MM.1S (cell line): ENCODE measurements around the gene NDUFA11.

Source experiments
- DNase-seq: peaks from one replicate; pipeline ENCODE4 v3.0.0-alpha.2; 2015
- H2AFZ ChIP-seq: fragments of 300-600 bp; sonication (generic); 2 replicates; pipeline ENCODE4 v1.6.0; 2016; ENCODE audit warnings: antibody characterized with exemption, low read length
- H3F3A ChIP-seq: fragments of 300-600 bp; sonication (generic); 2 replicates; pipeline ENCODE4 v1.6.1; 2016; ENCODE audit warnings: mild to moderate bottlenecking, antibody characterized with exemption, low read length, moderate library complexity, mixed read lengths; ENCODE audit not compliant: insufficient read depth
- H3K27ac ChIP-seq: fragments of 300-600 bp; sonication (generic); 2 replicates; pipeline ENCODE4 v1.5.1; 2016; ENCODE audit warnings: mild to moderate bottlenecking, low read length
- H3K27me3 ChIP-seq: fragments of 300-600 bp; sonication (generic); replicated peaks from 2 replicates; pipeline ENCODE4 v1.6.0; 2016; ENCODE audit warnings: low read length; ENCODE audit not compliant: insufficient read depth
- H3K36me3 ChIP-seq: fragments of 300-600 bp; sonication (generic); replicated peaks from 2 replicates; pipeline ENCODE4 v1.6.1; 2016; ENCODE audit warnings: mild to moderate bottlenecking, low read length, mixed read lengths; ENCODE audit not compliant: insufficient read depth
- H3K4me1 ChIP-seq: fragments of 300-600 bp; sonication (generic); 2 replicates; pipeline ENCODE4 v1.6.1; 2016; ENCODE audit warnings: low read length, mixed read lengths
- H3K4me2 ChIP-seq: fragments of 300-600 bp; sonication (generic); 2 replicates; pipeline ENCODE4 v1.6.0; 2016; ENCODE audit warnings: low read depth, low read length
- H3K4me3 ChIP-seq: fragments of 300-600 bp; sonication (generic); 2 replicates; pipeline ENCODE4 v1.5.1; 2016; ENCODE audit warnings: low read length, mixed read lengths
- H3K79me2 ChIP-seq: fragments of 300-600 bp; sonication (generic); 2 replicates; pipeline ENCODE4 v1.6.1; 2016; ENCODE audit warnings: mixed run types, low read length, mixed read lengths
- H3K9ac ChIP-seq: fragments of 300-600 bp; sonication (generic); 2 replicates; pipeline ENCODE4 v1.6.1; 2016; ENCODE audit warnings: low read length, mixed read lengths
- H3K9me2 ChIP-seq: fragments of 300-600 bp; sonication (generic); replicated peaks from 2 replicates; pipeline ENCODE4 v1.6.1; 2016; ENCODE audit warnings: mild to moderate bottlenecking, low read length, mixed read lengths; ENCODE audit not compliant: insufficient read depth
- H3K9me3 ChIP-seq: fragments of 300-600 bp; sonication (generic); replicated peaks from 2 replicates; pipeline ENCODE4 v1.6.1; 2016; ENCODE audit warnings: mild to moderate bottlenecking, low read length, mixed read lengths; ENCODE audit not compliant: insufficient read depth
- H4K20me1 ChIP-seq: fragments of 300-600 bp; sonication (generic); 2 replicates; pipeline ENCODE4 v1.6.1; 2016; ENCODE audit warnings: mild to moderate bottlenecking, low read length, moderate library complexity, mixed read lengths; ENCODE audit not compliant: insufficient read depth
- CTCF ChIP-seq: fragments of 300-600 bp; sonication (generic); IDR thresholded peaks from 2 replicates; pipeline ENCODE4 v1.5.1; 2016; ENCODE audit warnings: antibody characterized with exemption, low read length, mixed read lengths
- EZH2 ChIP-seq: fragments of 300-600 bp; sonication (generic); optimal IDR thresholded peaks from 2 replicates; pipeline ENCODE3; 2017; ENCODE audit warnings: low read depth, mild to moderate bottlenecking, antibody characterized with exemption, low read length, mixed read lengths
- EZH2phosphoT487 ChIP-seq: fragments of 300-600 bp; sonication (generic); IDR thresholded peaks from 2 replicates; pipeline ENCODE4 v1.6.1; 2018; ENCODE audit warnings: antibody characterized with exemption, low read length

Gene NDUFA11

DNA sequence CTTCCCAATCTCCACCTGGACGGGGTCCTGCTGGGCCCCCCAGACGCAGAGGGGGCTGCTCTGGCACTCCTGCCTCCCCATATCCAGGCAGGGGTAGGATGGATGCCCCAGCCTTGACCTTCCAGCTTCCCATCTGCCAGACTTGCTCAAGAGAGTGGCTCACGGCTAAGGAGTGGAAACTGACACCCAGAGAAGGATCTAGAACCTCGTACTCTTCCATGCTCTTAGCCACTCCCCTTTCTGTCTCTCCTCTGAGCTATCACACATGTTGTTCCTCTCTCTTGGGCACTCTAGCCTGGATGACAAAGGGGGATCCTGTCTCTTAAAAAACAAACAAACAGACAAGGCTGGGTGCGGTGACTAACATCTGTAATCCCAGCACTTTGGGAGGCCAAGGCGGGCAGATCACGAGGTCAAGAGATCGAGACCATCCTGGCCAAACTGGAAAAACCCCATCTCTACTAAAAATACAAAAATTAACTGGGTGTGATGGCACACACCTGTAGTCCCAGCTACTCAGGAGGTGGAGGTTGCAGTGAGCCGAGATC lies 21.1 kb downstream of the NDUFA11 start:
- TF ChIP-seq EZH2: no peak
- no peak for TF ChIP-seq EZH2phosphoT487
- no peak for TF ChIP-seq CTCF
- H3K4me1 ChIP-seq: no peaks in the 10 kb centered on the region
- no peak overlapping the region for H3K4me3 ChIP-seq
- no peak overlapping the region for H2AFZ ChIP-seq
- H3K27ac ChIP-seq: no peak overlapping the region
- H3K79me2 ChIP-seq: no peaks in the 10 kb centered on the region
- H3K9ac ChIP-seq: no peak overlapping the region
- H3K9me2 ChIP-seq: no peaks in the 10 kb centered on the region
- DNase-seq: no peak
- no peaks in the 10 kb centered on the region for H3K9me3 ChIP-seq
- no peaks in the 10 kb centered on the region for H3K36me3 ChIP-seq
- no peak overlapping the region for H3K4me2 ChIP-seq
- no peaks in the 10 kb centered on the region for H3F3A ChIP-seq
- H4K20me1 ChIP-seq: no peaks in the 10 kb centered on the region
- peaks cover 92% of the 10 kb centered on the region for H3K27me3 ChIP-seq

DNA sequence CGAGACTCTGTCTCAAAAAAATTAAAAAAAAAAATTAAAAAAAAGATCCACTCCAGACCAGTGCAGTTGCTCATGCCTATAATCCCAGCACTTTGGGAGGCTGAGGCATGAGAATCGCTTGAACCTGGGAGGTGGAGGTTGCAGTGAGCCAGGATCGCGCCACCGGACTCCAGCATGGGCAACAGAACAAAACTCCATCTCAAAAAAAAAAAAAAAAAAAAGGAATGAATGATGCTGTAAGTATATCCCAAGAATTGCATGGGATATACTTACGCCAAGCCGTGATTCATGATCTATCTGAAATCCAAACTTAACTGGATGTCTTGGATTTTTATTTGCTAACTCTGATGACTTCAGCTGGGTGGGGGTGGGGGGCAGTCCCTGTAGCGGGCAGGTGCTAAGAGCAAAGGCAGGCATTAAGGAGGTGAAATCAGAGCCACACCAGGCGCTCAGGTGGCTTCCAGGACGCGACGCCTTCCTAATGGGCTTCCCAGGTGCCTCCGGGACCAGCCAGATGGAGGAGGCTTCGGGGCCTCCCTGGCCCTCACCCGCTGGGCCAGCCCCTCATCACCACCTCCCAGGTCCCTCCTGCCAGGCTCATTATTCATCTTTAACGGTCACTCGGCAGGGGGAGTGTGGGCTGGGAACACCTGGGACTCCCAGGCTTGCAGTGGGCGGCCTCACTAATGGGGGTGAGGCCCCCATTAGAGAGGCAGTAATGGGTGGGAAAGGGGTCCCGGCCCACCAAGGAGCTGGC lies 21.9 kb downstream of the NDUFA11 start:
- DNase-seq: no peak
- H3K4me1 ChIP-seq: no peaks in the 10 kb centered on the region
- no peak overlapping the region for H3K27ac ChIP-seq
- H4K20me1 ChIP-seq: no peaks in the 10 kb centered on the region
- no peaks in the 10 kb centered on the region for H3K36me3 ChIP-seq
- H3K4me2 ChIP-seq: no peak overlapping the region
- H3K9me2 ChIP-seq: no peaks in the 10 kb centered on the region
- no peaks in the 10 kb centered on the region for H3K79me2 ChIP-seq
- H3F3A ChIP-seq: no peaks in the 10 kb centered on the region
- no peaks in the 10 kb centered on the region for H3K9me3 ChIP-seq
- H2AFZ ChIP-seq: no peak overlapping the region
- no peak overlapping the region for H3K4me3 ChIP-seq
- H3K27me3 ChIP-seq: peaks cover 91% of the 10 kb centered on the region
- H3K9ac ChIP-seq: no peak overlapping the region
- no peak for TF ChIP-seq EZH2phosphoT487
- TF ChIP-seq EZH2: no peak
- no peak for TF ChIP-seq CTCF

- Histone ChIP-seq H3K79me2 (no peaks in the 10 kb centered on the region), H3K9ac (no peak overlapping the region), H3K27ac (no peak overlapping the region), H3K27me3 (peaks cover 88% of the 10 kb centered on the region), H3K9me3 (no peaks in the 10 kb centered on the region), H3K4me2 (no peak overlapping the region), H3K4me3 (no peak overlapping the region), H3K4me1 (no peaks in the 10 kb centered on the region), H3K36me3 (no peaks in the 10 kb centered on the region), H3F3A (no peaks in the 10 kb centered on the region), H4K20me1 (no peaks in the 10 kb centered on the region), H3K9me2 (no peaks in the 10 kb centered on the region), H2AFZ (no peak overlapping the region)
- TF ChIP-seq EZH2: peak; percentile 50
- no peak for TF ChIP-seq CTCF
- DNase-seq: no peak
Measured at GRCh38 chr19:5880604-5881078, 22.9 kb downstream of the NDUFA11 start.
